Glomerular visceral epithelial cell (primary cell): ENCODE data around the gene VSNL1.

ENCODE experiments used
- DNase-seq: peaks from one replicate; pipeline ENCODE4 v3.0.0-alpha.2; 2016; ENCODE audit errors: extremely low spot score

The VSNL1 gene

DNA sequence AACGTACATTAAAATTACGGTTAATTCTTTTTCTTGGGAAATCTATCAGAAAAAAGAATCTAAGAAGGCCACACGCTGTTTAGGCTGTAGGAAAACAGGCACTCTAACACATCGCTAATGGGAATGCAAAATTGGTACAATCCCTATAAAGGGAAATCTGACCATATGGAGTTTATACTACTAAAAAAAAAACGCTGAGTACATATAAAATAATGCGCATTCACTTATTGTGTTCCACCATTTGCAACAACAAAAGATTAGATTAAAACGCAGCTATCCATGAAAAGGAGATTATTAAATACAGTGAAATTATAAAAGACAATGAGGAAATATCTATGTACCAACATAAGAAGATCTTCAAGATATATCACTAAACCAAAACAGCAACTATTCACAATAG is 150.3 kb downstream of the VSNL1 start:
- DNase-seq: no peak
